ENCODE measurements around the gene OR51E2. TPM values are rescaled to one million over a fixed set of nuclear protein-coding genes. Genes with fewer than 3 reads are reported as not detected.

OR51E2 gene
- not detected in 2 replicates for total RNA-seq

GRCh38 chr11:4697585-4697984, at the start of gene OR51E2:
Gene OR51E2, minus strand, starts transcription at chr11:4697853. Its CDS starts 15,142 bp downstream, at chr11:4682711.

GRCh38 chr11:4704054-4704789, 6.6 kb upstream of the OR51E2 start, which contains the start of gene MMP26:
Gene MMP26, plus strand, starts transcription at chr11:4704784.

GRCh38 chr11:4643682-4644081, 54.0 kb downstream of the OR51E2 start, which contains the start of gene OR51E1:
Gene OR51E1, plus strand, starts transcription at chr11:4643982. Its CDS starts 8,545 bp downstream, at chr11:4652527.

GRCh38 chr11:4636962-4637661, 60.5 kb downstream of the OR51E2 start, which contains the start of gene OR51D1:
Gene OR51D1, plus strand, starts transcription at chr11:4637477. Its CDS starts 2,314 bp downstream, at chr11:4639791.

Other genes with a start within 250 kb of the OR51E2 start
- gene OR52K2, start 248.6 kb downstream of the OR51E2 start, total RNA-seq, result 0.11 TPM in 1 of 2 replicates, not detected in the other
- under 0.01 and 0.33 TPM in 2 replicates for gene OR52K1, start 215.2 kb downstream of the OR51E2 start, total RNA-seq
- gene OR52M1, start 152.7 kb downstream of the OR51E2 start, total RNA-seq, result not detected in 2 replicates
- not detected in 2 replicates for gene OR52I2, start 116.1 kb downstream of the OR51E2 start, total RNA-seq
- not detected in 2 replicates for gene OR52I1, start 103.8 kb downstream of the OR51E2 start, total RNA-seq
- gene TRIM68, start 89.6 kb downstream of the OR51E2 start, total RNA-seq, result 13.1 and 16.5 TPM in 2 replicates
- gene OR51D1, start 60.4 kb downstream of the OR51E2 start, total RNA-seq, result not detected in 2 replicates
- gene OR51E1, start 53.9 kb downstream of the OR51E2 start, total RNA-seq, result not detected in 2 replicates
- not detected in 2 replicates for gene MMP26, start 6.9 kb upstream of the OR51E2 start, total RNA-seq
- not detected in 2 replicates for gene OR51F1, start 72.1 kb upstream of the OR51E2 start, total RNA-seq
- gene OR52R1, start 106.5 kb upstream of the OR51E2 start, total RNA-seq, result not detected in 2 replicates
- gene OR51F2, start 123.5 kb upstream of the OR51E2 start, total RNA-seq, result not detected in 2 replicates
- not detected in 2 replicates for gene OR51S1, start 151.4 kb upstream of the OR51E2 start, total RNA-seq
- not detected in 2 replicates for gene OR51T1, start 184.0 kb upstream of the OR51E2 start, total RNA-seq
- not detected in 2 replicates for gene OR51A7, start 205.9 kb upstream of the OR51E2 start, total RNA-seq
- gene OR51G2, start 221.5 kb upstream of the OR51E2 start, total RNA-seq, result not detected in 2 replicates
- not detected in 2 replicates for gene OR51G1, start 226.5 kb upstream of the OR51E2 start, total RNA-seq
- not detected in 2 replicates for gene OR51A4, start 249.8 kb upstream of the OR51E2 start, total RNA-seq

Data from placental epithelial cell (primary cell).